Ishikawa (cell line): ENCODE data around the gene FAM229B.

ENCODE experiments used
- TAF1 ChIP-seq: IDR thresholded peaks from 2 replicates; pipeline ENCODE4 v1.6.1; 2012; ENCODE audit warnings: low read depth, mild to moderate bottlenecking
- TCF12 ChIP-seq: IDR thresholded peaks from 2 replicates; pipeline ENCODE4 v1.6.1; 2012; ENCODE audit warnings: low read depth
- YY1 ChIP-seq: IDR thresholded peaks from 2 replicates; pipeline ENCODE4 v1.6.1; 2012; ENCODE audit warnings: low read depth
- TF ChIP-seq, protein P1 (sequence below): IDR thresholded peaks from 2 replicates; pipeline ENCODE4 v1.6.1; 2012; ENCODE audit warnings: low read depth, mild to moderate bottlenecking

DNA sequence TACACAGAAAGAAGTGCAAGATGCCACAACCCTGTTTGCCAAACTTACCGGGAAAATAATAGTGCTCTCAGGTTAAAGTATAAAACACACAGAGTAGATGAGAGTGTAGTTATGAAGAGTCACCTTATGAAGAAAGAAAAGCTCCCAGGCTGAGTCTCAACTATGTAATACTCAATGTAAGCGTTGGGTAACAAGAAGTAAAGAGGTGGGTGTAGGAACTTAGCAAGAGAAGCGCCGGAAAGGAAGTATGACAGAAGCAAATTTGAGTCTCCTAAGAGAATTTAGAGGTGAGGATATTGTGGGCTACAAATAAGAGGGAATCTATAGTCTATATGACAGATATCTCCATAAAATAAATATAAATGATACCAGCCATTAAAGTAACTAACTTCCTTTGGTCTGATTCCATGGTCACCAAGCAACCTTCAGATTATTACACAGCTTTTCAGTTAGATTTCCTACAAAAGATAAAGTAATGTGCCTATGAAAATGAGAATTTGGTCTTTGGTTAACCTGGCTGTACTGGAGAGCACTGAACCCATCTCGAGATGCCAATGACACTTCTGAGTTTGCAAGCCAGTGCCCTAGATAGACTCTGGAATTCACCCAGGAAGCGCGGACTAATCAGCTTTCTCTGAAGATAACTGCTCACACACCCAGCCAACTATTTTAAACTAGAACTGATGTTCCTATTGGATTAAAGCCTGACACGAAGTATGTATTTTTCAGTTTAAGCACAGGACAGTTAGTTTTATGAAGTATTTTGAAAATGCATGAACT lies 1.9 kb upstream of the FAM229B start:
- no peak for TF ChIP-seq TAF1
- TF ChIP-seq, protein P1, sequence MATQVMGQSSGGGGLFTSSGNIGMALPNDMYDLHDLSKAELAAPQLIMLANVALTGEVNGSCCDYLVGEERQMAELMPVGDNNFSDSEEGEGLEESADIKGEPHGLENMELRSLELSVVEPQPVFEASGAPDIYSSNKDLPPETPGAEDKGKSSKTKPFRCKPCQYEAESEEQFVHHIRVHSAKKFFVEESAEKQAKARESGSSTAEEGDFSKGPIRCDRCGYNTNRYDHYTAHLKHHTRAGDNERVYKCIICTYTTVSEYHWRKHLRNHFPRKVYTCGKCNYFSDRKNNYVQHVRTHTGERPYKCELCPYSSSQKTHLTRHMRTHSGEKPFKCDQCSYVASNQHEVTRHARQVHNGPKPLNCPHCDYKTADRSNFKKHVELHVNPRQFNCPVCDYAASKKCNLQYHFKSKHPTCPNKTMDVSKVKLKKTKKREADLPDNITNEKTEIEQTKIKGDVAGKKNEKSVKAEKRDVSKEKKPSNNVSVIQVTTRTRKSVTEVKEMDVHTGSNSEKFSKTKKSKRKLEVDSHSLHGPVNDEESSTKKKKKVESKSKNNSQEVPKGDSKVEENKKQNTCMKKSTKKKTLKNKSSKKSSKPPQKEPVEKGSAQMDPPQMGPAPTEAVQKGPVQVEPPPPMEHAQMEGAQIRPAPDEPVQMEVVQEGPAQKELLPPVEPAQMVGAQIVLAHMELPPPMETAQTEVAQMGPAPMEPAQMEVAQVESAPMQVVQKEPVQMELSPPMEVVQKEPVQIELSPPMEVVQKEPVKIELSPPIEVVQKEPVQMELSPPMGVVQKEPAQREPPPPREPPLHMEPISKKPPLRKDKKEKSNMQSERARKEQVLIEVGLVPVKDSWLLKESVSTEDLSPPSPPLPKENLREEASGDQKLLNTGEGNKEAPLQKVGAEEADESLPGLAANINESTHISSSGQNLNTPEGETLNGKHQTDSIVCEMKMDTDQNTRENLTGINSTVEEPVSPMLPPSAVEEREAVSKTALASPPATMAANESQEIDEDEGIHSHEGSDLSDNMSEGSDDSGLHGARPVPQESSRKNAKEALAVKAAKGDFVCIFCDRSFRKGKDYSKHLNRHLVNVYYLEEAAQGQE, result no peak
- TF ChIP-seq YY1, result no peak
- TF ChIP-seq TCF12, result no peak
